IMR-90 (cell line): Measurements from ENCODE around the gene BTBD1. TPM values are rescaled to one million over a fixed set of nuclear protein-coding genes. Genes with fewer than 3 reads are reported as not detected.

ENCODE experiments used
- ATAC-seq: fragments of 200-7000 bp; cut with Tn5 transposase; 2 replicates; pipeline ENCODE4 v1.9.1; 2020; ENCODE audit warnings: low read depth, mild to moderate bottlenecking, moderate library complexity
- BruUV-seq: library from RNA; stranded (reverse); fragments of 400-500 nt; replicated peaks from 2 replicates; lab custom pipeline; 2021; lab: Mats Ljungman, UMichigan
- CTCF ChIA-PET: fragments of 300-600 bp; formaldehyde crosslinking; extraction: SDS; loops from one replicate; lab custom pipeline; 2021; ENCODE audit warnings: antibody characterized with exemption; lab: Yijun Ruan, JAX
- POLR2A ChIA-PET: fragments of 300-600 bp; sonication (Branson Sonifier 250); formaldehyde crosslinking; loops from one replicate; lab custom pipeline; 2022; ENCODE audit warnings: antibody characterized with exemption; ENCODE audit not compliant: unreplicated experiment; lab: Charles Lee
- DNase-seq: peaks from one replicate; pipeline ENCODE4 v3.0.0; 2013
- H2AFZ ChIP-seq: replicated peaks from 2 replicates; pipeline ENCODE3; 2013; ENCODE audit warnings: low read length, mild to moderate bottlenecking; ENCODE audit not compliant: poor library complexity
- H2AK5ac ChIP-seq: 2 replicates; pipeline ENCODE4 v1.6.1; 2013; ENCODE audit warnings: low read depth, low read length, inconsistent platforms
- H2AK9ac ChIP-seq: replicated peaks from 2 replicates; pipeline ENCODE3; 2013; ENCODE audit warnings: mild to moderate bottlenecking, low read depth, low read length, moderate library complexity; ENCODE audit not compliant: poor library complexity
- H2BK120ac ChIP-seq: 2 replicates; pipeline ENCODE4 v1.6.1; 2013; ENCODE audit warnings: low read depth, low read length, inconsistent platforms
- H2BK15ac ChIP-seq: 3 replicates; pipeline ENCODE4 v1.6.1; 2013; ENCODE audit warnings: low read depth, low read length, inconsistent platforms
- H2BK20ac ChIP-seq: 2 replicates; pipeline ENCODE4 v1.6.1; 2013; ENCODE audit warnings: low read depth, mild to moderate bottlenecking, inconsistent platforms, low read length, moderate library complexity
- H2BK5ac ChIP-seq: 2 replicates; pipeline ENCODE4 v1.6.1; 2013; ENCODE audit warnings: mild to moderate bottlenecking, low read depth, low read length, inconsistent platforms; ENCODE audit not compliant: poor library complexity, severe bottlenecking
- H3K14ac ChIP-seq: replicated peaks from 2 replicates; pipeline ENCODE4 v1.6.1; 2013; ENCODE audit warnings: low read depth, low read length, inconsistent platforms
- H3K18ac ChIP-seq: 2 replicates; pipeline ENCODE4 v1.6.1; 2013; ENCODE audit warnings: low read depth, low read length, control low read depth
- H3K23ac ChIP-seq: 2 replicates; pipeline ENCODE4 v1.6.1; 2013; ENCODE audit warnings: low read depth, low read length, inconsistent platforms
- H3K27ac ChIP-seq: 2 replicates; pipeline ENCODE4 v1.5.1; 2013; ENCODE audit warnings: mild to moderate bottlenecking, control low read depth, low read length; ENCODE audit not compliant: insufficient read depth
- H3K27me3 ChIP-seq: 2 replicates; pipeline ENCODE4 v1.6.1; 2013; ENCODE audit warnings: low read length; ENCODE audit not compliant: control insufficient read depth, insufficient read depth
- H3K36me3 ChIP-seq: 2 replicates; pipeline ENCODE4 v1.6.1; 2013; ENCODE audit warnings: low read length, mixed read lengths; ENCODE audit not compliant: control insufficient read depth, insufficient read depth
- H3K4ac ChIP-seq: 2 replicates; pipeline ENCODE4 v1.6.1; 2013; ENCODE audit warnings: low read depth, low read length, inconsistent platforms
- H3K4me1 ChIP-seq: 2 replicates; pipeline ENCODE4 v1.6.1; 2013; ENCODE audit warnings: low read length, mixed read lengths; ENCODE audit not compliant: control insufficient read depth, insufficient read depth
- H3K4me2 ChIP-seq: 2 replicates; pipeline ENCODE4 v1.6.1; 2013; ENCODE audit warnings: low read depth, mild to moderate bottlenecking, control low read depth, low read length, moderate library complexity
- H3K4me3 ChIP-seq: 2 replicates; pipeline ENCODE4 v1.5.1; 2013; ENCODE audit warnings: low read depth, mild to moderate bottlenecking, control low read depth, low read length, moderate library complexity; ENCODE audit not compliant: insufficient read depth
- H3K56ac ChIP-seq: 2 replicates; pipeline ENCODE4 v1.6.1; 2013; ENCODE audit warnings: low read length, inconsistent platforms; ENCODE audit not compliant: insufficient read depth; ENCODE audit errors: extremely low read depth
- H3K79me1 ChIP-seq, 2 experiments: 2 replicates each; pipeline ENCODE4 v1.6.1; 2013; ENCODE audit warnings: low read length in 2 of 2, inconsistent platforms in 1 of 2, low read depth in 1 of 2
- H3K9ac ChIP-seq: 2 replicates; pipeline ENCODE4 v1.6.1; 2013; ENCODE audit warnings: low read depth, low read length, control low read depth
- H3K9me1 ChIP-seq: 2 replicates; pipeline ENCODE4 v1.6.1; 2013; ENCODE audit warnings: low read length, inconsistent platforms; ENCODE audit not compliant: insufficient read depth
- H3K9me3 ChIP-seq: 2 replicates; pipeline ENCODE4 v1.6.1; 2013; ENCODE audit warnings: low read length; ENCODE audit not compliant: control insufficient read depth, insufficient read depth
- H4K20me1 ChIP-seq: 2 replicates; pipeline ENCODE4 v1.6.1; 2013; ENCODE audit warnings: low read length, inconsistent platforms; ENCODE audit not compliant: insufficient read depth
- H4K5ac ChIP-seq: 2 replicates; pipeline ENCODE4 v1.6.1; 2013; ENCODE audit warnings: mild to moderate bottlenecking, low read depth, low read length, control low read depth
- H4K8ac ChIP-seq, 2 experiments: 2 replicates each; pipeline ENCODE4 v1.6.1; 2013; ENCODE audit warnings: low read depth in 2 of 2, low read length in 2 of 2, control low read depth in 1 of 2, inconsistent platforms in 1 of 2
- H4K91ac ChIP-seq: 2 replicates; pipeline ENCODE4 v1.6.1; 2013; ENCODE audit warnings: low read depth, low read length, inconsistent platforms; ENCODE audit not compliant: insufficient read depth
- BHLHE40 ChIP-seq: fragments of 150-350 bp; IDR thresholded peaks from 2 replicates; pipeline ENCODE4 v1.6.1; 2016; ENCODE audit warnings: mild to moderate bottlenecking, low read depth, low read length
- FOS ChIP-seq: fragments of 150-350 bp; IDR thresholded peaks from 2 replicates; pipeline ENCODE4 v1.6.1; 2016; ENCODE audit warnings: low read depth, low read length
- MAFK ChIP-seq: IDR thresholded peaks from 2 replicates; pipeline ENCODE4 v1.6.1; 2012; ENCODE audit warnings: low read depth, low read length, improper control_type of control experiment
- POLR2A ChIP-seq: IDR thresholded peaks from 2 replicates; pipeline ENCODE4 v1.6.1; 2012; ENCODE audit warnings: mild to moderate bottlenecking, low read depth, low read length
- SMC3 ChIP-seq: fragments of 150-350 bp; IDR thresholded peaks from 2 replicates; pipeline ENCODE4 v1.6.1; 2016; ENCODE audit warnings: low read depth, mild to moderate bottlenecking, antibody characterized with exemption, low read length, moderate library complexity
- WGBS, 2 experiments: methylation state at CpG; one replicate each; pipeline versions ENCODE4 v1.1.5 to v1.1.7; 2013; ENCODE audit warnings: missing lambda C conversion rate in 2 of 2; ENCODE audit not compliant: insufficient read length in 1 of 2; ENCODE audit errors: extremely low coverage in 2 of 2; 5-methylcytosine and 5-hydroxymethylcytosine counted together
- dilution Hi-C: fragments of 300-500 bp; cut with HindIII; formaldehyde crosslinking; loops from one replicate; pipeline ENCODE4 v1.14.3; 2018; ENCODE audit warnings: low sequenced_read_pairs; ENCODE audit not compliant: unreplicated experiment
- in situ Hi-C: fragments of 300-500 bp; cut with MboI; formaldehyde crosslinking; loops from 3 replicates; pipeline ENCODE4 v1.14.3; 2019; ENCODE audit warnings: low sequenced_read_pairs, inconsistent platforms, mixed read lengths
- intact Hi-C: fragments of 100-400 bp; cut with micrococcal nuclease; formaldehyde crosslinking; loops from 2 replicates; pipeline ENCODE4 v1.10.0; 2022
- polyA plus RNA-seq, 3 experiments: library from polyadenylated mRNA; depleted of rRNA; stranded (reverse); fragments of >200 nt; gene quantifications; 2 replicates each; pipeline ENCODE4 v1.2.3, GENCODE V29; 2012; ENCODE audit warnings: low replicate concordance in 1 of 3
- total RNA-seq: library from RNA; depleted of rRNA; stranded (reverse); fragments of >200 nt; gene quantifications from 2 replicates; pipeline ENCODE4 v1.2.3, GENCODE V29; 2012
- TF ChIP-seq, protein P1 (sequence below): fragments of 150-350 bp; IDR thresholded peaks from 2 replicates; pipeline ENCODE4 v1.6.1; 2016; ENCODE audit warnings: low read depth, mild to moderate bottlenecking, low read length, moderate library complexity, borderline replicate concordance
- TF ChIP-seq, protein P2 (sequence below): conservative IDR thresholded peaks from 2 replicates; pipeline ENCODE4 v1.5.1; 2012; ENCODE audit warnings: mild to moderate bottlenecking, low read depth, low read length, improper control_type of control experiment

The BTBD1 gene
- total and polyA plus RNA-seq, 2 of the 4 experiments (the other 2 are of a cell fraction) = 39.3 to 78.7 TPM

DNA sequence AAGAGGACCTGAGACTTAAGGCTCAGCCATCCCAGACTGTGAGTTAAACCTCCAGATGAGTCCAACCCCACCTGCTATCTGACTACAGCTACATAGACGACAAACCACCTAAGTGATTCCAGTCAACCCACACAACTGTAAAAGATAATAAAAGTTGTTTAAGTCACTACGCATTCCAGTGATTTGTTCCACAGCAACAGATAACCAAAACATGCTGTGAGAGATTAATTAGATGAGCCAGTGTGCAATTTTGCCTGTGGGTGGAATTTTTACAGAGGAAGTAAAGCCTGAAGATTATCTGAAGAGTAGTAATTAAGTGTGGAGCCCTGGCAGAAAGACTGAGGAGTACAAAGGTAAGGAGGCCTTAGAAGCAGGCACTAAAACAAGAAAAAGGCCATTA, 5.4 kb downstream of the BTBD1 start:
- intact Hi-C loops = no loop called here

More for the DNA sequence above, 5.4 kb downstream of the BTBD1 start:
- no peak overlapping the region for H3K18ac ChIP-seq
- H3K9me1 ChIP-seq = peaks cover 18% of the 10 kb centered on the region
- H2AFZ ChIP-seq = no peak overlapping the region
- H2BK120ac ChIP-seq = no peak overlapping the region
- no peak overlapping the region for H3K4ac ChIP-seq
- BruUV-seq = no TSS peak
- CTCF ChIA-PET = interaction anchor here (1.1 kb wide), 1 partner anchor 11 kb away, joined by 3 read pairs; no protein-coding TSS in a partner anchor
- peak overlapping the region; percentile 19; the same call in 1 of the 2 replicates for H3K4me2 ChIP-seq
- H2BK20ac ChIP-seq = no peak overlapping the region
- H3K14ac ChIP-seq = no peak overlapping the region
- no peak overlapping the region for H2BK5ac ChIP-seq
- no peaks in the 10 kb centered on the region for H3K9me3 ChIP-seq
- H3K4me3 ChIP-seq = no peak overlapping the region
- in situ Hi-C loops = loop anchor here (5.0 kb wide), 1 partner anchor 39 kb away; no protein-coding TSS in a partner anchor
- H3K56ac ChIP-seq = no peak overlapping the region
- WGBS, 2 experiments = no CpG with 5 or more reads among the region's 2 CpGs
- no peak overlapping the region for H3K27ac ChIP-seq
- peaks cover 76% of the 10 kb centered on the region for H4K20me1 ChIP-seq
- H4K5ac ChIP-seq = no peak overlapping the region
- H3K9ac ChIP-seq = no peak overlapping the region
- dilution Hi-C loops = no loop called here
- H2AK9ac ChIP-seq = no peak overlapping the region
- H3K79me1 ChIP-seq = peaks cover 34 to 61% of the 10 kb centered on the region in 2 experiments
- peaks cover 6% of the 10 kb centered on the region for H3K4me1 ChIP-seq
- DNase-seq = peak; percentile 62
- no peaks in the 10 kb centered on the region for H3K27me3 ChIP-seq
- TF ChIP-seq BHLHE40 = peak; percentile 11; the same call in 1 of the 2 replicates
- no peak for TF ChIP-seq SMC3
- TF ChIP-seq, protein P1, sequence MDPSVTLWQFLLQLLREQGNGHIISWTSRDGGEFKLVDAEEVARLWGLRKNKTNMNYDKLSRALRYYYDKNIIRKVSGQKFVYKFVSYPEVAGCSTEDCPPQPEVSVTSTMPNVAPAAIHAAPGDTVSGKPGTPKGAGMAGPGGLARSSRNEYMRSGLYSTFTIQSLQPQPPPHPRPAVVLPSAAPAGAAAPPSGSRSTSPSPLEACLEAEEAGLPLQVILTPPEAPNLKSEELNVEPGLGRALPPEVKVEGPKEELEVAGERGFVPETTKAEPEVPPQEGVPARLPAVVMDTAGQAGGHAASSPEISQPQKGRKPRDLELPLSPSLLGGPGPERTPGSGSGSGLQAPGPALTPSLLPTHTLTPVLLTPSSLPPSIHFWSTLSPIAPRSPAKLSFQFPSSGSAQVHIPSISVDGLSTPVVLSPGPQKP = no peak
- TF ChIP-seq, protein P2, sequence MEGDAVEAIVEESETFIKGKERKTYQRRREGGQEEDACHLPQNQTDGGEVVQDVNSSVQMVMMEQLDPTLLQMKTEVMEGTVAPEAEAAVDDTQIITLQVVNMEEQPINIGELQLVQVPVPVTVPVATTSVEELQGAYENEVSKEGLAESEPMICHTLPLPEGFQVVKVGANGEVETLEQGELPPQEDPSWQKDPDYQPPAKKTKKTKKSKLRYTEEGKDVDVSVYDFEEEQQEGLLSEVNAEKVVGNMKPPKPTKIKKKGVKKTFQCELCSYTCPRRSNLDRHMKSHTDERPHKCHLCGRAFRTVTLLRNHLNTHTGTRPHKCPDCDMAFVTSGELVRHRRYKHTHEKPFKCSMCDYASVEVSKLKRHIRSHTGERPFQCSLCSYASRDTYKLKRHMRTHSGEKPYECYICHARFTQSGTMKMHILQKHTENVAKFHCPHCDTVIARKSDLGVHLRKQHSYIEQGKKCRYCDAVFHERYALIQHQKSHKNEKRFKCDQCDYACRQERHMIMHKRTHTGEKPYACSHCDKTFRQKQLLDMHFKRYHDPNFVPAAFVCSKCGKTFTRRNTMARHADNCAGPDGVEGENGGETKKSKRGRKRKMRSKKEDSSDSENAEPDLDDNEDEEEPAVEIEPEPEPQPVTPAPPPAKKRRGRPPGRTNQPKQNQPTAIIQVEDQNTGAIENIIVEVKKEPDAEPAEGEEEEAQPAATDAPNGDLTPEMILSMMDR = no peak
- TF ChIP-seq POLR2A = no peak
- no peak for TF ChIP-seq FOS
- no peak; the same call in 1 of the 2 replicates for TF ChIP-seq MAFK
- no peak overlapping the region for H2BK15ac ChIP-seq
- peaks cover 4% of the 10 kb centered on the region; the same call in 1 of the 2 replicates for H3K36me3 ChIP-seq
- peak; percentile 27 for ATAC-seq
- peak overlapping the region; percentile 23; the same call in 1 of the 2 replicates for H2AK5ac ChIP-seq
- POLR2A ChIA-PET = no interaction called here
- H3K23ac ChIP-seq = no peak overlapping the region
- no peak overlapping the region for H4K8ac ChIP-seq
- H4K91ac ChIP-seq = no peak overlapping the region
